Fibroblast of skin of scalp (primary cell): ENCODE measurements around the gene ADGRG4.
A peak's percentile ranks its signal among the peaks of the same experiment; 100 is the strongest.

ENCODE experiments used
- DNase-seq: peaks from one replicate; pipeline ENCODE4 v3.0.0-alpha.2; 2013

ADGRG4 gene

GRCh38 chrX:136304493-136304892 is 3.7 kb downstream of the ADGRG4 start:
- no peak for DNase-seq

GRCh38 chrX:136306182-136306581 is 5.4 kb downstream of the ADGRG4 start:
- no peak for DNase-seq

GRCh38 chrX:136307471-136307870 is 6.7 kb downstream of the ADGRG4 start:
- DNase-seq = no peak

- DNase-seq = peak; percentile 40
Measured at GRCh38 chrX:136310411-136310810, 9.6 kb downstream of the ADGRG4 start.

GRCh38 chrX:136318156-136318555 is 17.4 kb downstream of the ADGRG4 start:
- DNase-seq = no peak

- DNase-seq = no peak
Measured at GRCh38 chrX:136318895-136319597, 18.3 kb downstream of the ADGRG4 start.

GRCh38 chrX:136319600-136319999 is 18.8 kb downstream of the ADGRG4 start:
- DNase-seq = no peak

GRCh38 chrX:136321532-136321931 is 20.8 kb downstream of the ADGRG4 start:
- no peak for DNase-seq

GRCh38 chrX:136322064-136322463 is 21.3 kb downstream of the ADGRG4 start:
- no peak for DNase-seq

- no peak for DNase-seq
Measured at GRCh38 chrX:136325377-136325776, 24.6 kb downstream of the ADGRG4 start.

GRCh38 chrX:136328933-136329332 is 28.2 kb downstream of the ADGRG4 start:
- DNase-seq = no peak

GRCh38 chrX:136336623-136337022 is 35.9 kb downstream of the ADGRG4 start:
- no peak for DNase-seq

- DNase-seq = no peak
Measured at GRCh38 chrX:136339702-136340101, 38.9 kb downstream of the ADGRG4 start.

- no peak for DNase-seq
Measured at GRCh38 chrX:136344320-136344719, 43.6 kb downstream of the ADGRG4 start.

- no peak for DNase-seq
Measured at GRCh38 chrX:136346506-136346905, 45.7 kb downstream of the ADGRG4 start.

GRCh38 chrX:136347706-136348105 is 46.9 kb downstream of the ADGRG4 start:
- DNase-seq = no peak

- DNase-seq = no peak
Measured at GRCh38 chrX:136353526-136354093, 52.8 kb downstream of the ADGRG4 start.

- DNase-seq = no peak
Measured at GRCh38 chrX:136354201-136354600, 53.4 kb downstream of the ADGRG4 start.

- DNase-seq = no peak
Measured at GRCh38 chrX:136369377-136369776, 68.6 kb downstream of the ADGRG4 start.

GRCh38 chrX:136376713-136377112 is 76.0 kb downstream of the ADGRG4 start:
- DNase-seq = no peak

GRCh38 chrX:136380010-136380769 is 79.4 kb downstream of the ADGRG4 start:
- DNase-seq = no peak

GRCh38 chrX:136386173-136386572 is 85.4 kb downstream of the ADGRG4 start:
- DNase-seq = no peak

GRCh38 chrX:136386826-136387225 is 86.1 kb downstream of the ADGRG4 start:
- no peak for DNase-seq

GRCh38 chrX:136387951-136388502 is 87.3 kb downstream of the ADGRG4 start:
- DNase-seq = no peak
